GM12878 (cell line): ENCODE results near the gene BTBD7. TPM values are rescaled to one million over a fixed set of nuclear protein-coding genes. Genes with fewer than 3 reads are reported as not detected.
A peak's percentile ranks its signal among the peaks of the same experiment; 100 is the strongest.

Experiments used
- ATAC-seq: fragments of 200-7000 bp; cut with Tn5 transposase; 3 replicates; pipeline ENCODE4 v1.9.1; 2020; ENCODE audit warnings: mild to moderate bottlenecking, moderate library complexity
- BruUV-seq: library from RNA; stranded (reverse); fragments of 400-500 nt; replicated peaks from 2 replicates; lab custom pipeline; 2021; lab: Mats Ljungman, UMichigan
- CTCF ChIA-PET: fragments of 300-600 bp; sonication (Branson Sonifier 250); formaldehyde crosslinking; extraction: SDS; loops from one replicate; lab custom pipeline; 2021; ENCODE audit warnings: inconsistent platforms; lab: Yijun Ruan, JAX
- POLR2A ChIA-PET: fragments of 350-600 bp; formaldehyde crosslinking; extraction: SDS; loops from one replicate; lab custom pipeline; 2021; ENCODE audit warnings: inconsistent platforms; lab: Charles Lee
- RAD21 ChIA-PET: fragments of 300-600 bp; sonication (Branson Sonifier 250); formaldehyde crosslinking; loops from one replicate; lab custom pipeline; 2023; ENCODE audit warnings: antibody characterized with exemption; ENCODE audit not compliant: unreplicated experiment; lab: Charles Lee
- SMC1A ChIA-PET: fragments of 300-600 bp; sonication (Branson Sonifier 250); formaldehyde crosslinking; loops from one replicate; lab custom pipeline; 2023; ENCODE audit not compliant: unreplicated experiment, uncharacterized antibody; lab: Charles Lee
- DNase-seq: peaks from one replicate; pipeline ENCODE4 v3.0.0-alpha.2; 2011; ENCODE audit warnings: low read depth, low spot score
- FAIRE-seq: peaks from 3 replicates; lab custom pipeline; 2011; peaks lifted over from hg19 to GRCh38; lab: Jason Lieb, UNC
- H2AFZ ChIP-seq: 2 replicates; pipeline ENCODE4 v1.6.0; 2011; ENCODE audit warnings: low read depth, low read length, control low read depth; ENCODE audit not compliant: control insufficient read depth
- H3K27ac ChIP-seq: 2 replicates; pipeline ENCODE4 v1.5.1; 2011; ENCODE audit warnings: control low read depth; ENCODE audit not compliant: control insufficient read depth, insufficient read depth
- H3K27me3 ChIP-seq, 2 experiments: replicated peaks in 1 of 2; 2 replicates each; pipeline versions ENCODE4 v1.6.0 to v1.6.1; 2011; ENCODE audit warnings: low read length in 1 of 2; ENCODE audit not compliant: control insufficient read depth in 2 of 2, insufficient read depth in 2 of 2
- H3K36me3 ChIP-seq, 2 experiments: 2 replicates each; pipeline ENCODE4 v1.5.1; 2011; ENCODE audit warnings: low read length in 1 of 2; ENCODE audit not compliant: control insufficient read depth in 2 of 2, insufficient read depth in 2 of 2
- H3K4me1 ChIP-seq: 2 replicates; pipeline ENCODE4 v1.6.1; 2011; ENCODE audit warnings: mild to moderate bottlenecking, low read length, moderate library complexity, mixed read lengths; ENCODE audit not compliant: control insufficient read depth, insufficient read depth
- H3K4me2 ChIP-seq: 2 replicates; pipeline ENCODE4 v1.6.0; 2011; ENCODE audit warnings: control low read depth; ENCODE audit not compliant: control insufficient read depth, insufficient read depth
- H3K4me3 ChIP-seq: fragments of 200-600 bp; sonication (generic); 2 replicates; pipeline ENCODE4 v1.5.1; 2016
- H3K79me2 ChIP-seq: 2 replicates; pipeline ENCODE4 v1.6.0; 2011; ENCODE audit warnings: low read length; ENCODE audit not compliant: control insufficient read depth, insufficient read depth
- H3K9ac ChIP-seq: 2 replicates; pipeline ENCODE4 v1.8.0; 2011; ENCODE audit warnings: low read length, control low read depth, mixed read lengths; ENCODE audit not compliant: control insufficient read depth, insufficient read depth
- H3K9me3 ChIP-seq: replicated peaks from 3 replicates; pipeline ENCODE4 v1.5.1; 2011; ENCODE audit warnings: mild to moderate bottlenecking, low read length; ENCODE audit not compliant: control insufficient read depth, insufficient read depth
- H4K20me1 ChIP-seq: 2 replicates; pipeline ENCODE4 v1.6.0; 2011; ENCODE audit not compliant: control insufficient read depth, insufficient read depth
- ATF2 ChIP-seq: IDR thresholded peaks from 2 replicates; pipeline ENCODE4 v1.6.1; 2012; ENCODE audit warnings: low read length, inconsistent platforms
- HDGF ChIP-seq: fragments of 450-650 bp; IDR thresholded peaks from 2 replicates; pipeline ENCODE4 v1.6.1; 2016; ENCODE audit warnings: antibody characterized with exemption
- HSF1 ChIP-seq: fragments of 150-350 bp; IDR thresholded peaks from 2 replicates; pipeline ENCODE4 v1.6.1; 2014; ENCODE audit warnings: mild to moderate bottlenecking, low read depth, low read length
- MYC ChIP-seq: IDR thresholded peaks from 2 replicates; pipeline ENCODE4 v1.6.1; 2011; ENCODE audit warnings: mild to moderate bottlenecking, low read length, moderate library complexity, inconsistent platforms; ENCODE audit not compliant: insufficient read depth, insufficient replicate concordance, insufficient read length, severe bottlenecking
- NFYB ChIP-seq: IDR thresholded peaks from 2 replicates; pipeline ENCODE4 v1.6.1; 2011; ENCODE audit warnings: low read depth, mild to moderate bottlenecking, low read length, improper control_type of control experiment, moderate library complexity; ENCODE audit not compliant: insufficient read depth
- NR2C2 ChIP-seq: IDR thresholded peaks from 2 replicates; pipeline ENCODE4 v1.6.1; 2011; ENCODE audit warnings: borderline replicate concordance, low read depth; ENCODE audit not compliant: control insufficient read depth, insufficient read length
- PAX5 ChIP-seq: IDR thresholded peaks from 2 replicates; pipeline ENCODE4 v1.6.1; 2011; ENCODE audit warnings: low read depth, low read length, borderline replicate concordance
- RUNX3 ChIP-seq: IDR thresholded peaks from 2 replicates; pipeline ENCODE4 v1.6.1; 2012; ENCODE audit warnings: low read length, inconsistent platforms
- SP1 ChIP-seq: IDR thresholded peaks from one replicate; pipeline ENCODE4 v1.6.1; 2011; ENCODE audit warnings: low read depth, low read length
- ZBTB4 ChIP-seq: fragments of 450-650 bp; formaldehyde crosslinking; IDR thresholded peaks from 2 replicates; pipeline ENCODE4 v1.4.0; 2022; ENCODE audit warnings: mild to moderate bottlenecking, moderate library complexity
- ZNF592 ChIP-seq: fragments of 450-650 bp; IDR thresholded peaks from 2 replicates; pipeline ENCODE4 v1.6.1; 2017; ENCODE audit warnings: mild to moderate bottlenecking, moderate library complexity
- WGBS: methylation state at CpG from one replicate; pipeline ENCODE4 v1.1.6; 2016; ENCODE audit warnings: low lambda C conversion rate; ENCODE audit not compliant: insufficient replicate concordance, insufficient coverage; ENCODE audit errors: missing lambda C conversion rate; 5-methylcytosine and 5-hydroxymethylcytosine counted together
- in situ Hi-C: fragments of 300-500 bp; cut with MboI; formaldehyde crosslinking; loops from 9 replicates; pipeline ENCODE4 v1.14.3; 2018; ENCODE audit warnings: mixed read lengths
- intact Hi-C: fragments of 100-400 bp; cut with micrococcal nuclease; formaldehyde crosslinking; loops from one replicate; pipeline ENCODE4 v1.14.2; 2022; ENCODE audit not compliant: unreplicated experiment
- polyA plus RNA-seq, 11 experiments: library from polyadenylated mRNA; depleted of rRNA in 4 of 11; unstranded in 6 of 11; stranded (reverse) in 5 of 11; fragments of >200 nt; fragmentation: Nextera tagmentation in 4 of 11; fragmentation: Illumina TruSeq in 1 of 11; extraction: Ambion mirVana in 4 of 11; extraction: Trizol in 1 of 11; gene quantifications; 1 replicate in 1 of 11; 2 replicates in 10 of 11; pipeline versions ENCODE4 v1.2.1 to v1.2.3, GENCODE V29; 2011 to 2016; ENCODE audit warnings: inconsistent platforms in 2 of 11, missing spikeins in 2 of 11, low read depth in 1 of 11
- total RNA-seq, 4 experiments: library from RNA; depleted of rRNA in 3 of 4; stranded (reverse); fragments of >200 nt in 3 of 4; fragmentation: Illumina TruSeq in 1 of 4; extraction: Trizol in 1 of 4; gene quantifications; 2 replicates each; pipeline versions ENCODE4 v1.2.1 to v1.2.3, GENCODE V29; 2013 to 2021

The BTBD7 gene
- total and polyA plus RNA-seq, 10 of the 15 experiments (the other 5 are each of a cell fraction or from before 2014, with no cell fraction given), result 3.6 to 17.0 (median 9.6) TPM

- FAIRE-seq (peak; percentile 62), ATAC-seq (peak; percentile 89), DNase-seq (peak; percentile 86)
- ChIA-PET POLR2A (interaction anchor here (0.5 to 4.9 kb wide), 13 partner anchors 9 to 755 kb away, joined by 3 to 38 read pairs (median 4); partner anchors contain the start of genes LYSET and MOAP1), RAD21 (interaction anchor here (0.6 to 8.3 kb wide), 19 partner anchors 14 to 412 kb away, joined by 3 to 55 read pairs (median 6); partner anchors contain the start of genes ITPK1, LYSET and MOAP1), SMC1A (interaction anchor here (0.5 to 5.1 kb wide), 27 partner anchors 9 to 412 kb away, joined by 3 to 29 read pairs (median 4); partner anchors contain the start of genes LYSET and MOAP1), CTCF (interaction anchor here (0.6 to 5.5 kb wide), 34 partner anchors 10 to 775 kb away, joined by 3 to 48 read pairs (median 4); partner anchors contain the start of genes ITPK1, LYSET and MOAP1)
- Histone ChIP-seq H4K20me1 (no peaks in the 10 kb centered on the region), H2AFZ (peak within 1 kb of the TSS; percentile 84), H3K9ac (peak within 1 kb of the TSS; percentile 83), H3K79me2 (peaks cover 64% of the 10 kb centered on the region), H3K4me3 (peak within 1 kb of the TSS; percentile 76), H3K27me3 (no peaks in the 10 kb centered on the region), H3K4me2 (peak within 1 kb of the TSS; percentile 94), H3K36me3 (no peaks in the 10 kb centered on the region; a peak in 1 of 4 replicates), H3K4me1 (peaks cover 15% of the 10 kb centered on the region), H3K9me3 (no peaks in the 10 kb centered on the region), H3K27ac (peak within 1 kb of the TSS; percentile 86)
- in situ Hi-C loops, result no loop called here
- under 1% methylated on average over 65 of the region's 65 CpGs for WGBS
- no TSS peak for BruUV-seq
- intact Hi-C loops, result loop anchor here (1.0 to 5.0 kb wide), 3 partner anchors 22 to 90 kb away; partner anchors contain the start of genes ITPK1 and LYSET
- no peak for TF ChIP-seq ZBTB4 (CRISPR knock-in tag)
- 0 out of 2 replicates have a peak, but pooled peaks have one; percentile 21 for TF ChIP-seq HDGF
- TF ChIP-seq ZNF592, result no peak
- peak; percentile 56 for TF ChIP-seq RUNX3
- no peak for TF ChIP-seq NR2C2
- TF ChIP-seq ATF2, result no peak
- TF ChIP-seq NFYB, result 0 out of 2 replicates have a peak, but pooled peaks have one; percentile 24
- no peak for TF ChIP-seq MYC
- no peak for TF ChIP-seq HSF1
- no peak for TF ChIP-seq PAX5
- TF ChIP-seq SP1, result peak; percentile 36
Observed at GRCh38 chr14:93206793-93207467, 125.9 kb downstream of the BTBD7 start, which contains the start of the genes GON7 and UBR7. TSS of gene GON7 (minus strand) at chr14:93207065. CDS start at chr14:93207037, 28 bp downstream. TSS of gene UBR7 (plus strand) at chr14:93207256. CDS start at chr14:93207292, 36 bp downstream.
